ENCODE measurements around the gene NPPA. TPM values are rescaled to one million over a fixed set of nuclear protein-coding genes. Genes with fewer than 3 reads are reported as not detected.

NPPA gene
- total and polyA plus RNA-seq, 2 donors (not counting 1 experiment from before 2014, with no cell fraction given), result not detected

GRCh38 chr1:11872545-11872944 is 25.0 kb upstream of the NPPA start:
- no peaks in the 10 kb centered on the region for H3K36me3 ChIP-seq (ENCODE audit: control insufficient read depth, insufficient read depth, low read length)
- no peaks in the 10 kb centered on the region for H3K79me2 ChIP-seq (ENCODE audit: control insufficient read depth, insufficient read depth, low read length)
- peaks cover 22% of the 10 kb centered on the region for H3K27me3 ChIP-seq (ENCODE audit: control insufficient read depth, insufficient read depth, low read length)
- H3K9ac ChIP-seq (ENCODE audit: insufficient read depth, low read length), result no peak overlapping the region
- no peaks in the 10 kb centered on the region for H4K20me1 ChIP-seq (ENCODE audit: control insufficient read depth, extremely low read depth, insufficient read depth, low read length)
- no peaks in the 10 kb centered on the region for H3K9me3 ChIP-seq (ENCODE audit: control insufficient read depth, insufficient read depth, low read depth, low read length)
- H3K4me2 ChIP-seq (ENCODE audit: extremely low read depth, insufficient read depth, low read length), result no peak overlapping the region
- TF ChIP-seq EZH2 (IDR thresholded peaks at IDR 0.05; ENCODE audit: low read length, missing control alignments), result no peak
- TF ChIP-seq CTCF (conservative IDR thresholded peaks at IDR 0.05 in 1 of 2, IDR thresholded peaks at IDR 0.05 in 1 of 2; ENCODE audit: low read depth in 1 of 2, low read length in 2 of 2), result no peak
- H3K4me3 ChIP-seq (replicated peaks in 1 of 4; ENCODE audit: control extremely low read depth in 1 of 4, insufficient read depth in 1 of 4, low read depth in 3 of 4, low read length in 4 of 4), result no peak overlapping the region
- no peaks in the 10 kb centered on the region for H3K4me1 ChIP-seq (ENCODE audit: control insufficient read depth, extremely low read depth, insufficient read depth, low read length)
- no peak overlapping the region for H3K27ac ChIP-seq (ENCODE audit: insufficient read depth, low read length)
- DNase-seq (ENCODE audit: low read depth in 2 of 2), result no peak
- no peak overlapping the region for H2AFZ ChIP-seq (ENCODE audit: low read length)

GRCh38 chr1:11869650-11870207 is 22.1 kb upstream of the NPPA start:
- Histone ChIP-seq H2AFZ (ENCODE audit: low read length) (no peak overlapping the region), H3K27me3 (ENCODE audit: control insufficient read depth, insufficient read depth, low read length) (peaks cover 9% of the 10 kb centered on the region), H3K9me3 (ENCODE audit: control insufficient read depth, insufficient read depth, low read depth, low read length) (no peaks in the 10 kb centered on the region), H4K20me1 (ENCODE audit: control insufficient read depth, extremely low read depth, insufficient read depth, low read length) (no peaks in the 10 kb centered on the region), H3K36me3 (ENCODE audit: control insufficient read depth, insufficient read depth, low read length) (no peaks in the 10 kb centered on the region), H3K9ac (ENCODE audit: insufficient read depth, low read length) (no peak overlapping the region), H3K4me3 (replicated peaks in 1 of 4; ENCODE audit: control extremely low read depth in 1 of 4, insufficient read depth in 1 of 4, low read depth in 3 of 4, low read length in 4 of 4) (no peak overlapping the region), H3K4me2 (ENCODE audit: extremely low read depth, insufficient read depth, low read length) (no peak overlapping the region), H3K79me2 (ENCODE audit: control insufficient read depth, insufficient read depth, low read length) (no peaks in the 10 kb centered on the region), H3K27ac (ENCODE audit: insufficient read depth, low read length) (no peak overlapping the region), H3K4me1 (ENCODE audit: control insufficient read depth, extremely low read depth, insufficient read depth, low read length) (no peaks in the 10 kb centered on the region)
- no peak for DNase-seq (ENCODE audit: low read depth in 2 of 2)
- no peak for TF ChIP-seq EZH2 (IDR thresholded peaks at IDR 0.05; ENCODE audit: low read length, missing control alignments)
- no peak for TF ChIP-seq CTCF (conservative IDR thresholded peaks at IDR 0.05 in 1 of 2, IDR thresholded peaks at IDR 0.05 in 1 of 2; ENCODE audit: low read depth in 1 of 2, low read length in 2 of 2)

- Histone ChIP-seq H3K9me3 (ENCODE audit: control insufficient read depth, insufficient read depth, low read depth, low read length) (no peaks in the 10 kb centered on the region), H3K4me1 (ENCODE audit: control insufficient read depth, extremely low read depth, insufficient read depth, low read length) (no peaks in the 10 kb centered on the region), H3K4me2 (ENCODE audit: extremely low read depth, insufficient read depth, low read length) (no peak overlapping the region), H3K79me2 (ENCODE audit: control insufficient read depth, insufficient read depth, low read length) (no peaks in the 10 kb centered on the region), H3K9ac (ENCODE audit: insufficient read depth, low read length) (no peak overlapping the region), H3K27me3 (ENCODE audit: control insufficient read depth, insufficient read depth, low read length) (peaks cover 5% of the 10 kb centered on the region), H3K36me3 (ENCODE audit: control insufficient read depth, insufficient read depth, low read length) (no peaks in the 10 kb centered on the region), H3K27ac (ENCODE audit: insufficient read depth, low read length) (no peak overlapping the region), H2AFZ (ENCODE audit: low read length) (no peak overlapping the region), H4K20me1 (ENCODE audit: control insufficient read depth, extremely low read depth, insufficient read depth, low read length) (no peaks in the 10 kb centered on the region), H3K4me3 (replicated peaks in 1 of 4; ENCODE audit: control extremely low read depth in 1 of 4, insufficient read depth in 1 of 4, low read depth in 3 of 4, low read length in 4 of 4) (no peak overlapping the region)
- DNase-seq (ENCODE audit: low read depth in 2 of 2), result no peak
- TF ChIP-seq EZH2 (IDR thresholded peaks at IDR 0.05; ENCODE audit: low read length, missing control alignments) (no peak), CTCF (conservative IDR thresholded peaks at IDR 0.05 in 1 of 2, IDR thresholded peaks at IDR 0.05 in 1 of 2; ENCODE audit: low read depth in 1 of 2, low read length in 2 of 2) (no peak)
Observed at GRCh38 chr1:11869104-11869503, 21.5 kb upstream of the NPPA start.

Data from fibroblast of lung (primary cell).